Measurements from ENCODE around the gene UNC93A.
"Not testable (repeated sequence)": the region's sequence is repeated elsewhere in the genome, so short reads cannot be mapped to it uniquely, and the experiment has no call there.

The UNC93A gene

DNA sequence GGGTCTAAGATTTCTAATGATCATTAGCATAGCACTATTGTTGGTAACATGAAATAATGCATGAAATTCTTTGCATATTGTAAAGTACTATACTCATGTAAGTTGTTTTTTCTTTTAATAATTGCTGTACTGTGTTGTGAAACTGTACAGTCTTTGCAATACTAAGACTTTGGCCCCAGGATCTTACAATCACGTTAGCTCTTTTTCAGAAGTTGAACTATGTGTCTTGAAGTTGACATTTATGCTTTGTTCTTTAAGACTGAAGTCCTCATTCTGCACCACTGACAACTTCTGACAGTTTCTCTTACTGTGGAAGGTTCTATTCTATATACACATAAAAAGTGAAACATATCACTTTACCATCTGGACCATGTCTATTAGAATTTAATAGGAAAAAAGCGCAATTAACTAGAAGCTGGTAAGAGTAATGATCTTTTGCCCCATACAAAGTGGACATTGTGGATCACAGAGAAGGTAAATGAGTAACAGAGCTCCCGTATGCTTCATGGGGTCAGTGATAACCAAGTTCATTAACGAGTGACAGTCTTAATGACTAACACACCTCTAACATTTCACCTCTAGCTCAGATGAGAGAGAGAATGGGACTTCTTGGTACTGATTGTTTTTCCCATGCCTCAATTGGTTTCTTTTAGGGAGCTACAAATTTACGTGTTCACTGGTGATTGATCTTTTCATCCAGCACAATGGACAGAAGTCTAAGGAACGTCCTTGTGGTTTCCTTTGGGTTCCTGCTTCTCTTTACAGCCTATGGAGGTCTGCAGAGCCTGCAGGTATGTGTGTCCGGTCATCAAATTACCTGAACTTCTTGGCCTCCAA is at the start of gene UNC93A:
UNC93A (plus strand) TSS at position 530 of the 837 bp plus-strand sequence; CDS start at position 705, 175 bp downstream.
- no peak for DNase-seq (ENCODE audit: low spot score)
- no peak for FAIRE-seq

DNA sequence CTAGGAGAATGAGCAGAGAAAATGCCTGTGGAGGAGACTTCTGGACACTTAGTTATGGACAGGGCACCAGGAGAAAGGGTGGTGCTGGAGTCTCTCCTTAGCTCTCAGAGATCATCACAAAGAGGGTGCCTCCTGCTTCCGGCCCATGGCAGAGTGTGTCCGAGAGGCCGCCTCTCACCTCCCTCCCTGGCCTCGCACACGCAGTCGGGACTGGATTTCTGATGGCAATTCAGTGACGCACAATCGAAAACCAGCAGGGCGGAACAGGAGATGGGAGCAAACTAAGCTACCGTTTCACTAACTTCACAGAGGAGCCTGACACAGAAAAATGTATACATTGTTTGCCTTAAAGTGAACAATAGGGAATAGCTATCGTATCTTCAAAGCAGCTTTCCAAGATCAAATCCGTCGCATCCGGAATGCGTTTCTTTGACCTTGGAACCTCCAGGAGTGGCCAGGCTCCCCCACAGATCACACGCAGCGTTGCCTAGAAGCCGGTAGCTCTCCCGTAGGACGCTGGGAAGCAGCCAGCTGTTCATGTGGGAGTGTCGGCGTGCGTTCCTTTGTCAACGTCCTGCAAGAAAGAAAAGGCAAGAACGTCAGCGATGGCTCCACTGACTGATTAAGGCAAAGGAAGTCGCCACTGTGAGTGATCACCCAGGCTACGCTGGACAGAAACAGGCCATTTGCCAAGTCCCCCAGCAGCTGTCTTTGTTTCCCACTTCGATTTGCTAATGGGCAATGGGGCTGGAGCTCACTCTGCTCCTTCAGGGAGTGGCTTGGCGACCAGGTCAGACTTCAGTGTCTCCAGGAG is 49.6 kb upstream of the UNC93A start:
- FAIRE-seq: not testable (repeated sequence)

DNA sequence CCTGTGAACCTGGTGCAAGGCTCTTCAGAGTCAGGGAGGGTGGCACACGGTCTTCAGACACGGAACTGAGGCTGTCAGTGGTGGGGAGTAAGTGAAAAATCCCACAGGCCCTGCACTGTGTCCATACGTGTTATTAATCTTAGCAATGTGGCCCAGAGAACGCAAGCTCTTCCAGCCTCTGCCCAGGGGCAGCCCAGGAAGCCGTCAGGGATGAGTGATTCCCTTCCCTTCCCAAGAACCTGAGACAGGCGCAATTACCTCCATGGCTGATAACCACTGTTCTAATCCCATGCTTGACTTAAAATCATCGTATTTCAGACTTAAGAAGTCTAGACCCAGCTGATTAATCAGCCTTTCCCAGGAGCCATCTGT is 49.0 kb upstream of the UNC93A start:
- DNase-seq (ENCODE audit: low spot score); FAIRE-seq: not testable (repeated sequence)

More for the DNA sequence above, 49.6 kb upstream of the UNC93A start:
- DNase-seq (ENCODE audit: low spot score): not testable (repeated sequence)

DNA sequence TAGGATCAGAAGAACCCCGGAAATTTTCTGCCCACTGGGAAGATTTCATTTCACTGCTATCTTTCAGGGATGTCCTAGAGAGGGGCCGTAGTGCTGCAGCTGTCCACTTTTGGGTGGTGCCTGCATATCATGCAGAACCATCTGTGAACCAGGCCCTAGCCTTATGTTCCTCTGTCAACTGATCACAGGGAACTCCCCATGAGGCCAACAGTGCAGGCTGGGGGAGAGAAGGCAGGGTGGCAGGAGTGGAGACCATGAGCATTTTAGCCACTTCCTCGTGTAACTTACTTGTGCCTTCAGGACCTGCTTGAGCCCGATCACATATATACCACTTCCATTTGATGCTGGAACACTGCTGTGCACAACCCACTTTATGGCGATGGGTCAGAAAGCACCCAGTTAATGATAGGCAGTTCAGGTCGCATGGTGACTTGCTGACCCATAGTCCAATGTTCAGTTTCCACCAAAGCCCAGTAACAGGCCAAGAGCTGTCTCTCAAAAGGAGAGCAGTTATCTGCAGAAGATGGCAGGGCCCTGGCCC is 48.5 kb upstream of the UNC93A start:
- DNase-seq (ENCODE audit: low spot score); FAIRE-seq: not testable (repeated sequence)

DNA sequence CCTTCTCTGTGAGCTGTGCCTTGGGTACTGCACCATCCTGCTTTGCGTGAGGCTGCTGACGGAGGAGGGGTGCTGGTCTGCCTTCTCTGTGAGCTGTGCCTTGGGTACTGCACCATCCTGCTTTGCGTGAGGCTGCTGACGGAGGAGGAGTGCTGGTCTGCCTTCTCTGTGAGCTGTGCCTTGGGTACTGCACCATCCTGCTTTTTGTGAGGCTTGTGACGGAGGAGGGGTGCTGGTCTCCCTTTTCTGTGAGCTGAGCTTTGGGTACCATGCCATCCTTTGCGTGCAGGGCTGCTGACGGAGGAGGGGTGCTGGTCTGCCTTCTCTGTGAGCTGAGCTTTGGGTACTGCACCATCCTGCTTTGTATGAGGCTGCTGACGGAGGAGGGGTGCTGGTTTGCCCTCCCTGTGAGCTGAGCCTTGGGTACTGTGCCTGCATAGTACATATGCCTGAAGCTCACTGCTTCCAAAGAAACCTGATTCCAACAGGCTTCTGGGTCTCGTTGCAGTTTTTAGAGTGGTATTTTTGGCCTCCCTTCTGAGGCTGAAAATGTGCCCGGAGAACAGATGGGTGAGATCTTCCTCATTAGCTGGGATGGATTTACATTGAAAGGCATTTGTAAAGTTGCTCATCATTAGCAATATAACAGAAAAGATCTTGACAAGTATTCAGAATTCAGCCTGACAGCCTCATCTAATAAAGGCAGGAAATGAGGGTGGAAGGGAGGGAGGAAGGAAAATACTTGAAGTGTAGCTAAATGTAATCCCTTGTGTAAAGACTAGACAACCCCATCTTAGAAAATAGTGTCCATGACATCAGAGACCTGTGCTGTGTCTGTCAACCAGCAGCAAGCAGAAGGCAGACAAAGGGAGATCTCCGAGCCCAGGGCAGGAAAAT is 46.8 kb upstream of the UNC93A start:
- DNase-seq (ENCODE audit: low spot score): no peak
- FAIRE-seq: no peak

DNA sequence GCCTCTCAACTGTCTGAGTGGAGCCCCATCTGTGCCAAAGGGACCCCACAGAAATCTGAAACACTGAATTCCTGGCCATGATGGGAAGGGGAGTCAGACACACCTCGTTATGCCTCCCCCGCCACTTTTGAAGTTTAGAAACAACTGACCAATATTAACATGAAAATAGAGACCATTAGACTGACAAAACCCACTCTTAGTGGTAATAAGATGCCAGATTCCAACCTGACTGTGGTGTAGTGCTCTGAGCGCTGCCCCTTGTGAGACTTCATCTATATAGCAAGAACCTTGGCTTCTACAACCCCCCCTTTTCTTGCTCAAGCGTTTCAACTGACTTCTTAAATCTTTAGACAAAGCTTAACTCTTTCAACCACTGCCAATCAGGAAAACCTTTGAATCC is 46.1 kb upstream of the UNC93A start:
- FAIRE-seq (no peak), DNase-seq (ENCODE audit: low spot score) (no peak)

DNA sequence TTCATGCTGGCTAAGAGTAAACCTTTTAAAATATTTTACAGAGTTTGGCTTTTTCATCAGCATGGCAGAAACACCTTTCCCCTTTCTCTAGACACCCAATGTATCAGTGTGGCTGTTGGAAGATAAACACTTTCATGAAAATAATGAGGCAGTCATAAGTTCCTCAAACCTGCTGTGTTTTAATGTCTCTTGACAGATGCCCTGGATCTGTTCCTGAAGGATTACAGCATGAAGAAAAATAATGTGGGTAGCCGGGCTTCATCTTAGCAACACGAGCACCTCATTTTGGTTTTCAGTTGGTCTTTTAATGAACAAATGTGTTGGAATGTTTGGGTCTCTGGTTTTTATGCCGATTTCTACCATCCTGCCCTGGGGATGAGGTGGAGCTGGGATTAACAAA is 45.5 kb upstream of the UNC93A start:
- FAIRE-seq: no peak
- no peak for DNase-seq (ENCODE audit: low spot score)

DNA sequence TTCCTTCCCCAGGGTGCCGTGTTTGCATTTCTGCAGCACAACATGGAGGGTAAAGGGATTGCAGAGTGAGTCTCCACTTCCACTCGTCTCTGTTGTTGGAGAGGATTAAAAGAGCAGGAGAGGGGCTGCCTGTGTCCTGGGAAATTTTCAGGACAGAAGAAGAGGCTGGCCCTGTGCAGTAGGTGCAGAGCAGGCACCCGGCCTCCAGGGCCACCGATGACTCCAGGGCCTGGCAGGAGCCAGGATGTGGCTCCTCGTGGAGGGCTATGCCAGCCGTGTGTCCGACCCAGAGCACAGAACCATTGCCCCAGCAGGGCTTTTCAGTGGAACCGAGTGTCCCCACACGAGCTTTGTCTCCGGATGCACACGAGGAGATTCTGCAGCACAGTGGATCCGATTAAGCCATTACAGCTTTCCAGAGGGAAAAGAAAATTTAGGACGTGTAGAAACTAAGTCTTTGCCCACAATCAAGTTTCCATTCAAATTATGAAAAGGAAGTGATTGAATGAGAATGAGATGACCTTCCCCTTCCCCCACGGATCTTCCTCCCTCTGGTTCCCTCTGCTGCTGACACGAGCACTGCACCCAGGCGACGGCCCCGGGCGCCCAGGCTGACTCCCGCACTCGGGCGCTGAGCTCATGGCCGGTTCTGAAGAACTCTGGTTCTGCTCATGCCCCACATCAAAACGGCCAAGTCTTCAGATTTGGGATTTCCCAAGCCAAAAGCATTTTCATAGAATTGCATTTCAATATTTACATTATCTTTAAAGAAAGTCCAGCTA is 43.1 kb upstream of the UNC93A start:
- FAIRE-seq (no peak), DNase-seq (ENCODE audit: low spot score) (no peak)

DNA sequence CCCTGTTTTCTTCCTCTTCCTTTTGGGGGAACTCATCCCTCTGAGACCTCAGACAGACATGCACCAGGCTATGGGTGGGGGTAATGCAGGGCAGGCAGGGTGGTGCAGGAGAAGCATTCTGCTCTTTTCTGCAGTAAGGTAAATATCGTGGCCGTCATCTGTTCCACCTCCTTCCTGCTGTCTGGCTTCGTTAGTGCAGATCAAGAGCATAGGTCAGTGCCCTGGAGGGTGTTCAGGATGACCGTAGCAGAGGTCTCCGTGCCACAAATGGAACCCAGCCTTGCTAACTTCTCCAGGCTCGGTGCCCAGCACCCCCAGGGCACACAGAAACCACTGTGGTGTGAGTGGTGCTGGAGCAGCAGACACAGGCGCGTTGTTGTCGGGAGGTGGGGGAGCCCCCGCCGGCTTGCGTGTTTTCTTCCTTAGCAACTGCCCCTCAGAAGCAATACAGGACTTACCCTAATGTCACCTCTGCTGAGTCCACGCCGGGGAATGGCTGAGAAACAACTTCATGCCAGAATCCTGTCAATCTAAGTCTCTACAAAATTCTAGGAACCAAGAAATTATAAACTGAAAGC is 42.1 kb upstream of the UNC93A start:
- DNase-seq (ENCODE audit: low spot score); FAIRE-seq: not testable (repeated sequence)

DNA sequence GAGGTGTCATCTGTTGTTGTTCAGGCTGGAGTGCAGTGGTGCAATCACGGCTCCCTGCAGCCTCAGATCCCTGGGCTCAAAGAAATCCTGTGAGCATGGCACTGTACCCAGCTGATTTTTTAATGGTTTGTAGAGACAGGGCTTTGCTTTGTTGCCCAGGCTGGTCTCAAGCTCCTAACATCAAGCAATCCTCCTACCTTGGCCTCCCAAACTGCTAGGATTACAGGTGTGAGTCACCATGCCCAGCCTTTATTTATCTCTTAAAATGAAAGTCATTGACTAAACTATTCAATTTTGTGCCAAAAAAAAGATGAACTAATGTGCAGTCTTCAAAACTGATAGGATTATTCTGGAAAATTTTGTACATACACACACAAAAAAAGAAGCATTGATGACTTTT is 38.8 kb upstream of the UNC93A start:
- DNase-seq (ENCODE audit: low spot score) (no peak), FAIRE-seq (no peak)

DNA sequence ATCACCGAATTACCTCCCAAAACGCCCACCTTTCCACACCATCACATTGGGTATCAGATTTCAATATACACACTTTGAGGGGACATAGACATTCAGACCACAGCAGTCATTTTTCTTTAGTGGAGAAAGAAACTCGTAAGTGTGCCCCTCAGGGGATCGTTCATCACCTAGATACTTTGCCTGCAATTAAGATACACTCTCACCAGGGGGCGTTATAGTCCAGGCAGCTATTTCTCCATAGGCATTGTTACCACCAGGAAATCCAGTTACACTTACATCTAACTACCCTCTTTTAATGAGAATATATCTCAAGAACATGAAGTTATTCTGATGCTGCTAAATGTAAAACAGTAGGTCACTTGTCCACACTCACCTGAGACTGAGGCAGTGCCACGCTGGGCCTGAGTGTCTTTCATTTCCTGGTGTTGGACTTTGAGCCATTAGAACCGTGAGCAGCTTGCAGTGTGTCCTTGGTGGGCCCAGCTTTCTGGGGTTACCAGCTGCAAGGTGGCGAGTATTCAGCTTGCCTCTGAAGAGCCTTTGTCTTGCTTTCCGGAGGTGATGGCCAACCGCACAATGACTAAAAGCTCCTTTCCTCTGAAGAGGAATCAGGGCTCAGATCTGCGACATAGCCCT is 35.1 kb upstream of the UNC93A start:
- no peak for DNase-seq (ENCODE audit: low spot score)
- FAIRE-seq: no peak

DNA sequence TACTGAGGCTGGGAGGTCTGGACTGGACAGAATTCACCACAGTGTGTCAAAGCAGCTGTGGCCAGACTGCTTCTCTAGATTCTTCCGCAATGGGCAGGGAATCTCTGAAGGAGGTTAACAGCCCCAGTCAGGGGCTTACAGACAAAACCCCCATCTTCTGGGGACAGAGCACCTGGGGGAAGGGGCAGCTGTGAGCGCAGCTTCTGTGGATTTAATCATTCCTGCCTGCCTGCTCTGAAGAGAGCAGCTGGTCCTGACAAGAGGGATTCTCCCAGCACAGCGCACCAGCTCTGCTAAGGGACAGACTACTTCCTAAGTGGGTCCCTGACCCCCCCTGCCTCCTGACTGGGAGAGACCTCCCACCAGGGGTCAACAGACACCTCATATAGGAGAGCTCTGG is 32.5 kb upstream of the UNC93A start:
- no peak for FAIRE-seq
- no peak for DNase-seq (ENCODE audit: low spot score)

DNA sequence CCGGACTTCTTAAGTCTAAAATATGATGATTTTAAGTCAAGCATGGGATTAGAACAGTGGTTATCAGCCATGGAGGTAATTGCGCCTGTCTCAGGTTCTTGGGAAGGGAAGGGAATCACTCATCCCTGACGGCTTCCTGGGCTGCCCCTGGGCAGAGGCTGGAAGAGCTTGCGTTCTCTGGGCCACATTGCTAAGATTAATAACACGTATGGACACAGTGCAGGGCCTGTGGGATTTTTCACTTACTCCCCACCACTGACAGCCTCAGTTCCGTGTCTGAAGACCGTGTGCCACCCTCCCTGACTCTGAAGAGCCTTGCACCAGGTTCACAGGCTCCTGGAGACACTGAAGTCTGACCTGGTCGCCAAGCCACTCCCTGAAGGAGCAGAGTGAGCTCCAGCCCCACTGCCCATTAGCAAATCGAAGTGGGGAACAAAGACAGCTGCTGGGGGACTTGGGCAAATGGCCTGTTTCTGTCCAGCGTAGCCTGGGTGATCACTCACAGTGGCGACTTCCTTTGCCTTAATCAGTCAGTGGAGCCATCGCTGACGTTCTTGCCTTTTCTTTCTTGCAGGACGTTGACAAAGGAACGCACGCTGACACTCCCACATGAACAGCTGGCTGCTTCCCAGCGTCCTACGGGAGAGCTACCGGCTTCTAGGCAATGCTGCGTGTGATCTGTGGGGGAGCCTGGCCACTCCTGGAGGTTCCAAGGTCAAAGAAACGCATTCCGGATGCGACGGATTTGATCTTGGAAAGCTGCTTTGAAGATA is 24.9 kb upstream of the UNC93A start:
- peak; percentile 69 for FAIRE-seq
- DNase-seq (ENCODE audit: low spot score): not testable (repeated sequence)

DNA sequence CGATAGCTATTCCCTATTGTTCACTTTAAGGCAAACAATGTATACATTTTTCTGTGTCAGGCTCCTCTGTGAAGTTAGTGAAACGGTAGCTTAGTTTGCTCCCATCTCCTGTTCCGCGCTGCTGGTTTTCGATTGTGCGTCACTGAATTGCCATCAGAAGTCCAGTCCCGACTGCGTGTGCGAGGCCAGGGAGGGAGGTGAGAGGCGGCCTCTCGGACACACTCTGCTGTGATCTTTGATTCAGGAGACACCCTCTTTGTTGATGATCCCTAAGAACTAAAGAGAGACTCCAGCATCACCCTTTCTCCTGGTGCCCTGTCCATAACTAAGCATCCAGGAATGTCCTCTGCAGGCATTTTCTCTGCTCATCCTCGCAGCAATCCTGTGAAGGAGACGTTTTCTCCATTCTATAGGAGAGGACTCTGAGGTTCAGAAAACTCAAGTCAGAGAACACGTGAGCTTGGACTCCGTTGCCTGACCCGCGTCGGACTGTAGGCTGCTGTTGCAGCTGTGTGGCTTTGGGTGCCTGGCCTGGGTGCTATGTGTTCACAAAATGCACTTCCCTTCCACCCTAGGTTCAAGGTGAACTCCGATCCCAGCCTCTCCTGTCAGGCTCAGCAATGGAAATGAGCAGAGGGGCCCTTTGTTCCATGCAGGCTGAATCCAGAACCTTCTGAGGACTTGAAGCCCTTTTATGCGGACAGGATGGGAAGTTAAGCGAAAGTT is 24.1 kb upstream of the UNC93A start:
- FAIRE-seq (peak; percentile 40), DNase-seq (ENCODE audit: low spot score) (no peak)

DNA sequence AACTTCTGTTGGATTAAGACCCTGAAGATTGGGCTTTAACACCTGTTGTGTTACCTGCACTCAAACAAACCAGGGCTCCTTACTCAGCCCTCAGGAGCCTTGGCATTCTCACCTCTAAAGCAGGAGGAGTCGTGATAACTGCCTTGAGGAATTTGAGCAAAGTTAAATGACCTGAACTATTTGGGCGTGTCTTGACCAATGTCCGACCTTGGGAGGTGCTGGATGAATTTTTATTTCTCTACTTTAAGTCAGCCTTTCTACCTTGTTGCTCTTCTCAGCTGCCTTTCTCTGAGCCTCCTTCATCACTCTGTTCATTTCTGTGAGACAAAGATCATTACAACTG is 23.6 kb upstream of the UNC93A start:
- not testable (repeated sequence) for DNase-seq (ENCODE audit: low spot score); FAIRE-seq

DNA sequence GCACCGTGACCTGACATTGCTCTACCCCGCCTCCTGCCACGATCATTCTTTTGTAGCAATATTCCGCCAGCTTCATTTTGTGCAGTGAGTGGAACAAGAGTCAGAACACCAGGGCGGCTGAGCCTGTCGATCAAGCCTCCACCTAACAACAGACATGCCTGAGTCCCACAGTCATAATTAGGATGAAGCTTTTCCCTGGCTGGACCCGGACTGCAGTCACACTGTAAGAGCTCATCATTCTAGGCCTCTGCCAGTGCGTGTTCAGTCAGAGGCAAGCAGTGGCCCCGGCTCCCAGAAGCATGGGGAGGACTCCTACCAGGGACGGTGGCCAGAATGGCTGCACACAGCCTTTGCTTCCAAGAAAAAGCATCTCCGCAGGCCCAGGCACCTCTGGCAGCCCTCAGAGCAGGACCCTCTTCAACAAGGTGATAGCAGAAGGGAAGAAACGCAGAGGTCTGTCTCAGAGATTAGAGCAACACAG is 23.2 kb upstream of the UNC93A start:
- DNase-seq (ENCODE audit: low spot score) (no peak), FAIRE-seq (no peak)

DNA sequence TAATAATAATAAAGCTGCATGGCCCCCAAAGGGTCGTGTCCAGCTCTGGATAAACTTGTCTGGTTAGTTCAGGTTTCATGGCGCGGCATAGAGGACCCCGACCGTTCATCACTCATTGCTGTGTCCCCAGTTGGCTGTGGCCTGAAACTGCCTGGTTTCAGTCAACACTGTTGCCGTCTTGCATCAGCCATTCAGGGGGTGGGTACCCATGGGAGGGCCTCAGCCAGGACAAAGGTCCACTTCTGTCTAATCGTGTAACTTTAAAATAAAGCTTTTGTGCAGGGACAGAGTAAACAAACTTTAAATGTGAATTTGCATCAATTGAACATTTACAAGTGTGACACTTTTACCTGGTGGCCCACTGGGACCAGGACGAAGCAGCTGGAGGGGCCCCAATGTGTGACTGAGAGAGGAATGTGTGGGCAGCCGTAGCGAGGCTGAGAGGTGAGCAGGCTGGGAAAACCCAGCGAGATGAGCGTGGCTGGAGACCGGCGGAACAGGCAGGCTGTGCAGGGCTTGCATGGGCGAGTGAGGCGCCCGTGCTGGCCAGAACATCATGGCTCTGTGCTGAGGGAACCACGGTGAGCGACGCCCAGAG is 22.3 kb upstream of the UNC93A start:
- FAIRE-seq: no peak
- no peak for DNase-seq (ENCODE audit: low spot score)
